Endothelial cell (in vitro differentiated cells): ENCODE data around the gene ACP2. TPM values are rescaled to one million over a fixed set of nuclear protein-coding genes. Genes with fewer than 3 reads are reported as not detected.
A peak's percentile ranks its signal among the peaks of the same experiment; 100 is the strongest.

Experiments used
- DNase-seq: peaks from one replicate; pipeline ENCODE4 v3.0.0; 2021; ENCODE audit warnings: low spot score
- H3K27ac Mint-ChIP-seq: one replicate; pipeline ENCODE4 v1.8.0; 2021; ENCODE audit warnings: mixed read lengths, inconsistent platforms; ENCODE audit not compliant: unreplicated experiment
- H3K27me3 Mint-ChIP-seq: one replicate; pipeline ENCODE4 v1.8.0; 2021; ENCODE audit warnings: mild to moderate bottlenecking, moderate library complexity, mixed read lengths, inconsistent platforms; ENCODE audit not compliant: unreplicated experiment
- H3K36me3 Mint-ChIP-seq: one replicate; pipeline ENCODE4 v1.8.0; 2021; ENCODE audit warnings: mild to moderate bottlenecking, low read depth, mixed read lengths, inconsistent platforms; ENCODE audit not compliant: unreplicated experiment
- H3K4me1 Mint-ChIP-seq: one replicate; pipeline ENCODE4 v1.8.0; 2021; ENCODE audit warnings: mild to moderate bottlenecking, mixed read lengths, inconsistent platforms; ENCODE audit not compliant: unreplicated experiment
- H3K4me3 Mint-ChIP-seq: one replicate; pipeline ENCODE4 v1.8.0; 2021; ENCODE audit warnings: mild to moderate bottlenecking, mixed read lengths, inconsistent platforms; ENCODE audit not compliant: unreplicated experiment
- H3K9me3 Mint-ChIP-seq: one replicate; pipeline ENCODE4 v1.8.0; 2021; ENCODE audit warnings: mixed read lengths, inconsistent platforms; ENCODE audit not compliant: unreplicated experiment
- CTCF ChIP-seq: fragments of 200-600 bp; sonication (generic); IDR thresholded peaks from one replicate; pipeline ENCODE4 v1.5.0; 2021; ENCODE audit warnings: antibody characterized with exemption; ENCODE audit not compliant: unreplicated experiment
- total RNA-seq: library from RNA; stranded (reverse); fragmentation: NEBNext Ultra II Directional; extraction: Animal tissue kit (Norgen Biotek cat#: 25700); gene quantifications from one replicate; pipeline ENCODE4 v1.2.1, GENCODE V29; 2021; ENCODE audit not compliant: unreplicated experiment

ACP2 gene
- total RNA-seq, 1 donor from 2014 or later: 52.3 TPM

DNA sequence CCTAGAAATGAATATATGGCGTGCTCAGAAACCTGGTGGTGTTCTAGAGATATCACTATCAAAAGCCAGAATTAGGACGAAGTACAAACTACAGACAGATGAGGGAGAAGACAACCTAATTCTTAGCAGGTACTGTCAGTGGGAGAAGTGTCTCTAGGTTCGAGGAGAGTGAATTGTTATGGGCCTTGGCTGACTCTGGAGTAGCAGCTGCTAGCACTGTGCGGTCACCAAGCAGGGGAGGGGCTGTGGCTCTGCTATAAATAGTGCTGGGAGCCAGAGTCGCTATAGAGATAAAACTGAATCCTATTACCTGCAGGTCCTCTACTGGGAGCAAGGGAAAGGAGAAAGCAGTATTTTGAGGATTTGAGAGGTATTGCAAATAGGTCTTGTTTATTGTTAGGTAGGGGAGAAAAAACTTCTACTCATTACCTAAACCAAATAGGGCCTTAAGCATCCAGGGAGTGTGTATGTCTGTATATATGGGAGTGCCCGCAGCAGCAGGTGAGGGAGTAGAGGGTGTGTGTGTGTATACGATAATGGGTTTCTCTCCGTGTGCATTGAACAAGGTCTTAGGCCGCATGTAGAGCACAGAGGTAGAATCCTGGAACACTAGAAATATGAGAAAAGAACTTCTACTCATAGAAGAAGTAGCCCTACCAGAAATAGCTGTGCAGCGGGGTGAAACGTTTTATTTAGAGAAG is 23.5 kb upstream of the ACP2 start:
- peaks cover 16% of the 10 kb centered on the region for H3K27me3 Mint-ChIP-seq
- H3K36me3 Mint-ChIP-seq: peaks cover 30% of the 10 kb centered on the region
- peak overlapping the region; percentile 92 for H3K4me3 Mint-ChIP-seq
- DNase-seq: no peak
- no peak for TF ChIP-seq CTCF
- no peak overlapping the region for H3K27ac Mint-ChIP-seq
- peaks cover 34% of the 10 kb centered on the region for H3K4me1 Mint-ChIP-seq
- no peaks in the 10 kb centered on the region for H3K9me3 Mint-ChIP-seq

GRCh38 chr11:47271328-47271727 is 22.7 kb upstream of the ACP2 start:
- Mint-ChIP-seq H3K4me3 (peak overlapping the region; percentile 92), H3K4me1 (peaks cover 34% of the 10 kb centered on the region), H3K9me3 (no peaks in the 10 kb centered on the region), H3K27me3 (peaks cover 16% of the 10 kb centered on the region), H3K27ac (peak overlapping the region; percentile 49), H3K36me3 (peaks cover 23% of the 10 kb centered on the region)
- DNase-seq: no peak
- TF ChIP-seq CTCF: no peak

- TF ChIP-seq CTCF: no peak
- H3K4me1 Mint-ChIP-seq: peaks cover 34% of the 10 kb centered on the region
- H3K27me3 Mint-ChIP-seq: peaks cover 16% of the 10 kb centered on the region
- H3K27ac Mint-ChIP-seq: peak overlapping the region; percentile 49
- H3K36me3 Mint-ChIP-seq: peaks cover 17% of the 10 kb centered on the region
- peak overlapping the region; percentile 92 for H3K4me3 Mint-ChIP-seq
- DNase-seq: peak; percentile 21
- H3K9me3 Mint-ChIP-seq: no peaks in the 10 kb centered on the region
Measured at GRCh38 chr11:47270331-47271271, 22.0 kb upstream of the ACP2 start.

DNA sequence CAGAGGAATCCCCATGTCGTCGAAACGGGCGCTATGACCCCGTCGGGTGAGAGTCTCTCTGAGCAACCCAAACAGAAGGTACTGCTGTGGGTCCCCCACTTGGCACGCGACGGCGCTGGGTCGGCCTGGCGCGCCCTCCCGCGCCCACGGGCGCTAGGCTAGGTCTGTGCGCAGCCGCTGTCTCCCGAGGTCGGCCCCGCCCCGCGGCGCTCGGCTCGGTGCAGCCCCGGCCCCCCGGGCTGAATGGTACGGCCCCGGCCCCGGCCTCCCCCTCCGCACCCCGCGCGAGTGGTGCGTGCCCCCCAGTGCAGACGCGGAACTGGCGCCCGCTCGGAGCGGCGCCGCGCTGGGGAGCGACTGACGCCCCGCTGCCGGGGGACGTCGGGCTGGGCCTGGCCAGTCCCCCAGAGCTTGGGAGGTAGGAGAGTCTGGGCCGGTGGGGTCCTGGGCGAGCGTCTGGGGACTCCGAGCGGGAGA is 21.3 kb upstream of the ACP2 start, which contains the start of gene MADD:
MADD (plus strand) TSS at position 305 of the 477 bp plus-strand sequence.
- Mint-ChIP-seq H3K27ac (peak within 1 kb of the TSS; percentile 98), H3K9me3 (no peaks in the 10 kb centered on the region), H3K4me1 (peaks cover 34% of the 10 kb centered on the region), H3K36me3 (peaks cover 12% of the 10 kb centered on the region), H3K27me3 (peaks cover 16% of the 10 kb centered on the region), H3K4me3 (peak within 1 kb of the TSS; percentile 94)
- DNase-seq: peak; percentile 77
- TF ChIP-seq CTCF: no peak
